H1 (cell line): ENCODE results near the gene FAM120B. TPM values are rescaled to one million over a fixed set of nuclear protein-coding genes. Genes with fewer than 3 reads are reported as not detected.

Experiments used
- CTCF ChIA-PET: fragments of 300-600 bp; sonication (Branson Sonifier 250); formaldehyde crosslinking; loops from one replicate; lab custom pipeline; 2021; ENCODE audit not compliant: partially characterized antibody; lab: Charles Lee
- POLR2A ChIA-PET: fragments of 300-600 bp; sonication (Branson Sonifier 250); formaldehyde crosslinking; loops from one replicate; lab custom pipeline; 2021; ENCODE audit warnings: inconsistent platforms; ENCODE audit not compliant: partially characterized antibody; lab: Charles Lee
- DNase-seq, 2 experiments: peaks; one replicate each; pipeline versions ENCODE4 v3.0.0 to v3.0.0-alpha.2; 2010 to 2022; ENCODE audit warnings: low spot score in 2 of 2, low read depth in 1 of 2, mixed read lengths in 1 of 2
- FAIRE-seq: peaks from 2 replicates; lab custom pipeline; 2011; peaks lifted over from hg19 to GRCh38; lab: Jason Lieb, UNC
- H2AFZ ChIP-seq: 2 replicates; pipeline ENCODE4 v1.8.1; 2012; ENCODE audit warnings: low read length, inconsistent platforms
- H2AK5ac ChIP-seq: 2 replicates; pipeline ENCODE4 v1.6.1; 2013; ENCODE audit warnings: low read depth, low read length
- H2BK120ac ChIP-seq: replicated peaks from 2 replicates; pipeline ENCODE3; 2013; ENCODE audit warnings: low read depth, low read length, inconsistent platforms
- H2BK12ac ChIP-seq: 2 replicates; pipeline ENCODE4 v1.6.1; 2013; ENCODE audit warnings: low read depth, low read length
- H2BK15ac ChIP-seq: 2 replicates; pipeline ENCODE4 v1.6.1; 2013; ENCODE audit warnings: low read length
- H2BK20ac ChIP-seq: 2 replicates; pipeline ENCODE4 v1.6.1; 2013; ENCODE audit warnings: low read length
- H2BK5ac ChIP-seq: 2 replicates; pipeline ENCODE4 v1.6.1; 2013; ENCODE audit warnings: low read depth, low read length
- H3K14ac ChIP-seq: 2 replicates; pipeline ENCODE4 v1.6.1; 2013; ENCODE audit warnings: inconsistent platforms; ENCODE audit not compliant: insufficient read length
- H3K18ac ChIP-seq: 2 replicates; pipeline ENCODE4 v1.6.1; 2013; ENCODE audit warnings: low read length; ENCODE audit errors: extremely low read depth
- H3K23ac ChIP-seq: 2 replicates; pipeline ENCODE4 v1.6.1; 2013; ENCODE audit warnings: inconsistent platforms; ENCODE audit not compliant: insufficient read length
- H3K23me2 ChIP-seq: 2 replicates; pipeline ENCODE4 v1.6.1; 2013; ENCODE audit warnings: low read depth, low read length
- H3K27ac ChIP-seq: 2 replicates; pipeline ENCODE4 v1.6.1; 2011; ENCODE audit warnings: low read depth, low read length, inconsistent platforms
- H3K27me3 ChIP-seq, 4 experiments: replicated peaks in 1 of 4; 1 replicate in 1 of 4; 2 replicates in 3 of 4; pipeline versions ENCODE4 v1.6.1 to v1.8.1; 2011 to 2013; ENCODE audit warnings: low read length in 3 of 4, mild to moderate bottlenecking in 3 of 4, inconsistent platforms in 2 of 4, mixed read lengths in 2 of 4, moderate library complexity in 1 of 4; ENCODE audit not compliant: control insufficient read depth in 3 of 4, insufficient read depth in 3 of 4; ENCODE audit errors: extremely low read depth in 1 of 4
- H3K36me3 ChIP-seq, 4 experiments: 2 replicates each; pipeline versions ENCODE4 v1.6.1 to v1.8.1; 2011 to 2013; ENCODE audit warnings: mild to moderate bottlenecking in 4 of 4, low read length in 3 of 4, moderate library complexity in 2 of 4, control low read depth in 1 of 4, inconsistent platforms in 1 of 4; ENCODE audit not compliant: insufficient read depth in 4 of 4, control insufficient read depth in 2 of 4
- H3K4ac ChIP-seq: replicated peaks from 2 replicates; pipeline ENCODE3; 2013; ENCODE audit warnings: low read length, low read depth, mixed read lengths, inconsistent platforms; ENCODE audit not compliant: insufficient read length
- H3K4me1 ChIP-seq, 4 experiments: replicated peaks in 1 of 4; 1 replicate in 1 of 4; 2 replicates in 3 of 4; pipeline versions ENCODE4 v1.6.1 to v1.8.1; 2011 to 2013; ENCODE audit warnings: low read length in 3 of 4, inconsistent platforms in 2 of 4, mixed read lengths in 1 of 4; ENCODE audit not compliant: insufficient read depth in 4 of 4, control insufficient read depth in 3 of 4
- H3K4me2 ChIP-seq, 2 experiments: 2 replicates each; pipeline versions ENCODE4 v1.6.1 to v1.8.1; 2011 to 2013; ENCODE audit warnings: low read depth in 2 of 2, low read length in 2 of 2, control low read depth in 1 of 2, inconsistent platforms in 1 of 2, mild to moderate bottlenecking in 1 of 2; ENCODE audit not compliant: insufficient read depth in 1 of 2
- H3K4me3 ChIP-seq, 4 experiments: fragments of 200-600, 300-600 bp in 1 of 4; sonication (generic), shearing (Covaris generic), sonication (Bioruptor Twin) in 1 of 4; 2 replicates each; pipeline versions ENCODE4 v1.5.1 to v1.8.1; 2011 to 2016; ENCODE audit warnings: low read length in 4 of 4, low read depth in 3 of 4, control low read depth in 2 of 4, inconsistent platforms in 2 of 4, mild to moderate bottlenecking in 2 of 4, mixed read lengths in 1 of 4, moderate library complexity in 1 of 4; ENCODE audit not compliant: insufficient read depth in 2 of 4; ENCODE audit errors: extremely low read depth in 1 of 4
- H3K56ac ChIP-seq: replicated peaks from 2 replicates; pipeline ENCODE3; 2013; ENCODE audit warnings: low read depth, mild to moderate bottlenecking, mixed read lengths, low read length, inconsistent platforms; ENCODE audit not compliant: insufficient read length
- H3K79me1 ChIP-seq: 2 replicates; pipeline ENCODE4 v1.6.1; 2013; ENCODE audit warnings: low read depth, low read length, control low read depth
- H3K79me2 ChIP-seq, 2 experiments: 2 replicates each; pipeline versions ENCODE4 v1.6.1 to v1.8.1; 2012 to 2013; ENCODE audit warnings: low read length in 2 of 2, mild to moderate bottlenecking in 2 of 2, inconsistent platforms in 1 of 2; ENCODE audit not compliant: insufficient read depth in 2 of 2, control insufficient read depth in 1 of 2
- H3K9ac ChIP-seq, 4 experiments: replicated peaks in 1 of 4; 1 replicate in 1 of 4; 2 replicates in 3 of 4; pipeline versions ENCODE4 v1.6.1 to v1.8.1; 2011 to 2013; ENCODE audit warnings: low read depth in 3 of 4, low read length in 3 of 4, control low read depth in 2 of 4, mild to moderate bottlenecking in 2 of 4, moderate library complexity in 2 of 4, inconsistent platforms in 1 of 4; ENCODE audit errors: extremely low read depth in 1 of 4
- H3K9me3 ChIP-seq, 2 experiments: 2 replicates each; pipeline versions ENCODE4 v1.6.1 to v1.8.1; 2012 to 2013; ENCODE audit warnings: mild to moderate bottlenecking in 2 of 2, moderate library complexity in 2 of 2, control low read depth in 1 of 2, inconsistent platforms in 1 of 2, low read depth in 1 of 2, low read length in 1 of 2, mixed read lengths in 1 of 2; ENCODE audit not compliant: insufficient read depth in 2 of 2
- H4K20me1 ChIP-seq, 2 experiments: replicated peaks in 1 of 2; 2 replicates each; pipeline versions ENCODE3 to v1.8.1; 2011 to 2013; ENCODE audit warnings: inconsistent platforms in 2 of 2, low read length in 2 of 2, mild to moderate bottlenecking in 1 of 2; ENCODE audit not compliant: insufficient read depth in 2 of 2, control insufficient read depth in 1 of 2
- H4K5ac ChIP-seq: 2 replicates; pipeline ENCODE4 v1.6.1; 2013; ENCODE audit warnings: low read length, low read depth, mixed read lengths, inconsistent platforms; ENCODE audit not compliant: insufficient read length
- H4K8ac ChIP-seq: 2 replicates; pipeline ENCODE4 v1.8.0; 2013; ENCODE audit warnings: mild to moderate bottlenecking, moderate library complexity, low read length, inconsistent platforms; ENCODE audit not compliant: insufficient read depth; ENCODE audit errors: extremely low read depth
- H4K91ac ChIP-seq: replicated peaks from 2 replicates; pipeline ENCODE3; 2013; ENCODE audit warnings: low read length, mixed read lengths, inconsistent platforms; ENCODE audit not compliant: insufficient read length
- BCL11A ChIP-seq, 2 experiments: IDR thresholded peaks; one replicate each; pipeline ENCODE4 v1.6.1; 2011; ENCODE audit warnings: low read depth in 2 of 2, low read length in 2 of 2, mild to moderate bottlenecking in 2 of 2
- BRCA1 ChIP-seq: IDR thresholded peaks from 2 replicates; pipeline ENCODE4 v1.6.1; 2012; ENCODE audit warnings: low read depth, low read length, improper control_type of control experiment
- CEBPB ChIP-seq: IDR thresholded peaks from 2 replicates; pipeline ENCODE4 v1.6.1; 2012; ENCODE audit warnings: low read depth, low read length
- CREB1 ChIP-seq: IDR thresholded peaks from 2 replicates; pipeline ENCODE4 v1.6.1; 2012; ENCODE audit warnings: inconsistent platforms
- CTCF ChIP-seq, 3 experiments: IDR thresholded peaks; 1 replicate in 2 of 3; 2 replicates in 1 of 3; pipeline versions ENCODE4 v1.5.1 to v1.6.1; 2011; ENCODE audit warnings: low read length in 3 of 3, mild to moderate bottlenecking in 3 of 3, inconsistent platforms in 2 of 3, low read depth in 1 of 3, moderate library complexity in 1 of 3; ENCODE audit not compliant: insufficient read depth in 1 of 3; ENCODE audit errors: control extremely low read depth in 1 of 3
- HDAC2 ChIP-seq, 2 experiments: fragments of 300-600 bp in 1 of 2; sonication (generic) in 1 of 2; IDR thresholded peaks; 2 replicates each; pipeline ENCODE4 v1.6.1; 2011 to 2012; ENCODE audit warnings: low read depth in 2 of 2, low read length in 2 of 2, mild to moderate bottlenecking in 2 of 2, moderate library complexity in 2 of 2, borderline replicate concordance in 1 of 2, inconsistent platforms in 1 of 2
- SRF ChIP-seq: IDR thresholded peaks from 2 replicates; pipeline ENCODE4 v1.6.1; 2011; ENCODE audit warnings: mild to moderate bottlenecking, low read depth, low read length, moderate library complexity
- TBP ChIP-seq: IDR thresholded peaks from 2 replicates; pipeline ENCODE4 v1.6.1; 2011; ENCODE audit warnings: low read depth, low read length, improper control_type of control experiment
- ZNF274 ChIP-seq: IDR thresholded peaks from 2 replicates; pipeline ENCODE4 v1.7.0; 2012; ENCODE audit warnings: low read length, borderline replicate concordance; ENCODE audit errors: extremely low read depth
- WGBS, 2 experiments: shearing (Covaris generic) in 1 of 2; methylation state at CpG; one replicate each; pipeline versions ENCODE4 v1.1.6 to v1.1.7; 2013 to 2015; ENCODE audit warnings: low lambda C conversion rate in 2 of 2, mixed read lengths in 2 of 2, inconsistent platforms in 1 of 2, low coverage in 1 of 2, missing lambda C conversion rate in 1 of 2; ENCODE audit not compliant: insufficient replicate concordance in 2 of 2, insufficient coverage in 1 of 2, insufficient read length in 1 of 2; ENCODE audit errors: extremely low coverage in 1 of 2, missing lambda C conversion rate in 1 of 2; 5-methylcytosine and 5-hydroxymethylcytosine counted together
- polyA plus RNA-seq, 7 experiments: library from polyadenylated mRNA; depleted of rRNA in 3 of 7; stranded (reverse) in 5 of 7; unstranded in 2 of 7; fragments of >200 nt in 5 of 7; fragments of 200-250 nt in 2 of 7; gene quantifications; 1 replicate in 5 of 7; 2 replicates in 1 of 7; 4 replicates in 1 of 7; pipeline versions ENCODE4 v1.2.1 to v1.2.3, GENCODE V29; 2011 to 2013; ENCODE audit warnings: missing spikeins in 2 of 7, mixed read lengths in 2 of 7
- total RNA-seq: library from RNA; stranded (reverse); fragmentation: NEBNext Ultra II Directional; extraction: Animal tissue kit (Norgen Biotek cat#: 25700); gene quantifications from 2 replicates; pipeline ENCODE4 v1.2.1, GENCODE V29; 2021
- TF ChIP-seq, protein P1 (sequence below): IDR thresholded peaks from 2 replicates; pipeline ENCODE4 v1.6.1; 2011; ENCODE audit warnings: low read length, improper control_type of control experiment

Gene FAM120B
- total and polyA plus RNA-seq, 2 of the 8 experiments (the other 6 are each of a cell fraction or from before 2014, with no cell fraction given), result 5.1 to 12.5 TPM

- Histone ChIP-seq H2AFZ (no peak overlapping the region), H3K4me3 (no peak overlapping the region), H3K27me3 (peaks cover 0 to 12% (median 6%) of the 10 kb centered on the region in 4 experiments; a peak in 5 of 7 replicates), H3K14ac (no peak overlapping the region), H2BK15ac (no peak overlapping the region), H2BK20ac (no peak overlapping the region), H3K23ac (no peak overlapping the region), H2AK5ac (no peak overlapping the region), H3K18ac (no peak overlapping the region), H3K4me2 (no peak overlapping the region), H4K5ac (no peak overlapping the region), H4K8ac (no peak overlapping the region), H4K20me1 (peaks cover 0 to 5% of the 10 kb centered on the region in 2 experiments), H3K9ac (no peak overlapping the region), H2BK120ac (no peak overlapping the region), H2BK5ac (no peak overlapping the region), H3K9me3 (no peaks in the 10 kb centered on the region), H3K4ac (no peak overlapping the region), H3K79me1 (no peaks in the 10 kb centered on the region), H3K36me3 (peaks cover 0 to 20% (median 5%) of the 10 kb centered on the region in 4 experiments; a peak in 3 of 8 replicates), H3K56ac (no peak overlapping the region), H3K27ac (no peak overlapping the region), H3K4me1 (peaks cover 0 to 3% (median 0%) of the 10 kb centered on the region in 4 experiments; a peak in 3 of 7 replicates), H2BK12ac (no peak overlapping the region), H4K91ac (no peak overlapping the region), H3K79me2 (no peaks in the 10 kb centered on the region), H3K23me2 (no peaks in the 10 kb centered on the region; the same call in 1 of the 2 replicates)
- whole genome bisulfite sequencing, 2 experiments, result 89% methylated on average over 20 of the region's 23 CpGs; no CpG with 5 or more reads in 1 of the 2 experiments
- CTCF ChIA-PET, result interaction anchor here (0.9 kb wide), 1 partner anchor 249 kb away, joined by 3 read pairs; no protein-coding TSS in a partner anchor
- POLR2A ChIA-PET, result interaction anchor here (2.9 kb wide), 1 partner anchor 10 kb away, joined by 17 read pairs; the partner anchor contains the start of gene DLL1
- no peak for DNase-seq
- no peak for FAIRE-seq
- TF ChIP-seq ZNF274, result no peak
- TF ChIP-seq CREB1, result no peak
- TF ChIP-seq TBP, result no peak
- TF ChIP-seq CEBPB, result no peak
- no peak for TF ChIP-seq HDAC2 (IDR thresholded peaks at IDR 0.05; ENCODE audit: borderline replicate concordance in 1 of 2, low read depth in 2 of 2, low read length in 2 of 2)
- TF ChIP-seq, protein P1, sequence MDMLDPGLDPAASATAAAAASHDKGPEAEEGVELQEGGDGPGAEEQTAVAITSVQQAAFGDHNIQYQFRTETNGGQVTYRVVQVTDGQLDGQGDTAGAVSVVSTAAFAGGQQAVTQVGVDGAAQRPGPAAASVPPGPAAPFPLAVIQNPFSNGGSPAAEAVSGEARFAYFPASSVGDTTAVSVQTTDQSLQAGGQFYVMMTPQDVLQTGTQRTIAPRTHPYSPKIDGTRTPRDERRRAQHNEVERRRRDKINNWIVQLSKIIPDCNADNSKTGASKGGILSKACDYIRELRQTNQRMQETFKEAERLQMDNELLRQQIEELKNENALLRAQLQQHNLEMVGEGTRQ, result no peak
- no peak for TF ChIP-seq CTCF (IDR thresholded peaks at IDR 0.05; ENCODE audit: control extremely low read depth in 1 of 3, insufficient read depth in 1 of 3, low read depth in 1 of 3, low read length in 3 of 3)
- no peak for TF ChIP-seq SRF
- TF ChIP-seq BCL11A (IDR thresholded peaks at IDR 0.05; ENCODE audit: low read depth in 2 of 2, low read length in 2 of 2), result no peak
- no peak for TF ChIP-seq BRCA1
Observed at GRCh38 chr6:170280689-170281045, 25.9 kb upstream of the FAM120B start.
